DOHH2 (cell line): ENCODE data around the gene CSF1.

Experiments used
- H3F3A ChIP-seq: fragments of 200-600 bp; sonication (generic), shearing (Covaris generic); 2 replicates; pipeline ENCODE4 v1.6.0; 2016; ENCODE audit warnings: antibody characterized with exemption, mild to moderate bottlenecking; ENCODE audit not compliant: control insufficient read depth, insufficient read depth
- H3K27ac ChIP-seq: fragments of 200-600 bp; sonication (generic); 2 replicates; pipeline ENCODE4 v1.5.1; 2014; ENCODE audit warnings: low read depth, mild to moderate bottlenecking, low read length, moderate library complexity
- H3K27me3 ChIP-seq: fragments of 200-600 bp; sonication (generic); 2 replicates; pipeline ENCODE4 v1.6.1; 2014; ENCODE audit warnings: mild to moderate bottlenecking, low read length, mixed read lengths; ENCODE audit not compliant: control insufficient read depth
- H3K36me3 ChIP-seq: fragments of 200-600 bp; sonication (generic); 2 replicates; pipeline ENCODE4 v1.6.1; 2014; ENCODE audit warnings: mild to moderate bottlenecking, low read length, moderate library complexity, mixed read lengths; ENCODE audit not compliant: control insufficient read depth
- H3K4me1 ChIP-seq: fragments of 200-600 bp; sonication (generic); 2 replicates; pipeline ENCODE4 v1.6.1; 2014; ENCODE audit warnings: mild to moderate bottlenecking, low read length, mixed read lengths; ENCODE audit not compliant: control insufficient read depth
- H3K4me2 ChIP-seq: fragments of 200-600 bp; sonication (generic); 2 replicates; pipeline ENCODE4 v1.6.0; 2014; ENCODE audit warnings: mild to moderate bottlenecking, low read length, moderate library complexity
- H3K4me3 ChIP-seq: fragments of 200-600 bp; sonication (generic); 2 replicates; pipeline ENCODE4 v1.5.1; 2014; ENCODE audit warnings: mild to moderate bottlenecking, low read length, mixed read lengths
- H3K79me2 ChIP-seq: fragments of 200-600 bp; sonication (generic); 2 replicates; pipeline ENCODE4 v1.6.1; 2014; ENCODE audit warnings: mild to moderate bottlenecking, low read length, mixed read lengths; ENCODE audit not compliant: control insufficient read depth
- H3K9me2 ChIP-seq: fragments of 200-600 bp; sonication (generic); replicated peaks from 2 replicates; pipeline ENCODE4 v1.6.1; 2014; ENCODE audit warnings: mild to moderate bottlenecking, low read length, mixed read lengths; ENCODE audit not compliant: control insufficient read depth
- H3K9me3 ChIP-seq: fragments of 200-600 bp; sonication (generic); 2 replicates; pipeline ENCODE4 v1.6.1; 2014; ENCODE audit warnings: antibody characterized with exemption, low read length, mixed read lengths; ENCODE audit not compliant: control insufficient read depth, insufficient read depth
- H4K20me1 ChIP-seq: fragments of 200-600 bp; sonication (generic); 2 replicates; pipeline ENCODE4 v1.6.0; 2014; ENCODE audit warnings: low read depth, mild to moderate bottlenecking, antibody characterized with exemption, low read length, moderate library complexity; ENCODE audit not compliant: control insufficient read depth, insufficient read depth
- CTCF ChIP-seq: fragments of 200-600 bp; sonication (generic); IDR thresholded peaks from one replicate; pipeline ENCODE4 v1.5.1; 2014; ENCODE audit warnings: antibody characterized with exemption, mild to moderate bottlenecking, low read depth, low read length; ENCODE audit not compliant: poor library complexity, severe bottlenecking
- EZH2phosphoT487 ChIP-seq: fragments of 200-600 bp; sonication (generic); IDR thresholded peaks from 2 replicates; pipeline ENCODE4 v1.6.1; 2017; ENCODE audit warnings: borderline replicate concordance, mild to moderate bottlenecking, antibody characterized with exemption, low read length, moderate library complexity, mixed read lengths

Gene CSF1

DNA sequence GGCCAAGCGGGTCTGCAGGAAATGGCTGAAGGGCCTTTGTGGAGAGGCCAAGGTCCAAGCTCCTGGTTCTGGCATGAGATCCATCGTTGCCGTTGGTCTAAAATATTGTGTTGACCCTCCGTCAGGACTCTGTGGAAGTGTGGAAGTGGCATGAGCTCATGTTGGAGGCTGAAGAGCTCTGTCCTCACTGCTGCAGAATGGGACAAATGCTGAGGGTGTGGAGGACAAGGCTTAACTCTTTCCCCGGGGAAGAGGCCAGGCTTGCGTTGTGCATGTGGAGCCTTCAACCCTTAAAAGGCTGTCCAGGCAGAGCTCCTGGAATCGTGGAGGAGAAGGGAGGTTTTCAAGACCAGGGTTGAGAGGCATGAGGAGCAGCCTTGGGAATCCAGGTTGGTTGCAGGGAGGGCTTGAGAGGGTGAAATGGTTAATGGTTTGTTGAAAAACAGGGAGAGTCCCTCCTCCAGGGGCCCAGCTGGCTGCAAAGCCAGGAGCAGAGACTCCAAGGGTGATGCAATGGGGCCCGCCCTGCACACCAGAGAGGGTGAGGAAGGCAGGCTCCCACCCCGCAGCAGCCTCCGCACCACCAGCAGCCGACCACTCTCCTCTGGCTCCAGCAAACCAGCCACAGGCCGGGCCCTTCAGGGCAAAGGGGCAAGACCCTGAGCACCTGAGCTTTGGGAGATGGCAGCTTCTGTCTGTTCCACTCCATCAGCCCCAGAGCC, 67.2 kb downstream of the CSF1 start:
- Histone ChIP-seq H4K20me1 (no peaks in the 10 kb centered on the region), H3K4me2 (no peak overlapping the region), H3K36me3 (no peaks in the 10 kb centered on the region), H3K9me2 (no peaks in the 10 kb centered on the region), H3K79me2 (no peaks in the 10 kb centered on the region), H3K4me1 (no peaks in the 10 kb centered on the region), H3F3A (no peaks in the 10 kb centered on the region), H3K4me3 (no peak overlapping the region), H3K27ac (no peak overlapping the region), H3K9me3 (no peaks in the 10 kb centered on the region), H3K27me3 (peaks cover 30% of the 10 kb centered on the region)
- TF ChIP-seq CTCF (no peak), EZH2phosphoT487 (no peak)

DNA sequence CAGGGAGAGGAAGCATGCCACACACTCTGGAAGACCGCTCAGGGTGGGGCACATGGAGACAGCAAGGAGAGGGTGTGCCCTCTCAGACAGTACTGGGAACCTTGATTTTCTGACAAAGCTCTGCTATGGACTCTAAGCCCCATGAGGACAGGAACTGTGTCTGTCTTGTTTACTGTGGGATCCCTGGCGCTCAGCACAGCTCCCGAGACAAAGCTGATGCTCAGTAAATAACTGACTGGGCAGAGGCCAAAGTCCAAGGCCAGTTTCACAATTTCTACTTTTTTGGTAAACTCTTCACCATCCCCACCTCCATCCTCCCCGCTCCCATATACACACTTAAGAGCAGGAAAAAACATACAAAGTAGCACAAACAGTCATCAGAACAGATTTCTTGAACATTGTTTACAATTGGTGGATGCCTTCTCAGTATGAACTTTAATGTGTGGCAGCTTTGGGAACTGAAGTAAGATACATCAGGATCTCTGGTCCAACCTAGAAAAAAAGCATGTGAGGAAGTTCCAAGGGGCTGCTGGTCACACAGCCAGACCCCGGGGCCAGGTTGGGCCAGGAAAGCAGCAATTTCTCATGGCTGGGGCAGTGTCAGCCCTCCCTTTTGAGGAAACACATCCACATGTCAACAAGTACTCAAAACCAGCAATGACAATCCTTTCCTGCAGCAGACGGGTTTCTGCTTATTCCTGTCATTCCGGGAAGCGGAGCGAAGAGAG, 68.3 kb downstream of the CSF1 start:
- peaks cover 2% of the 10 kb centered on the region for H3K4me1 ChIP-seq
- TF ChIP-seq CTCF (no peak), EZH2phosphoT487 (no peak)
- no peaks in the 10 kb centered on the region for H3K9me3 ChIP-seq
- H3K27me3 ChIP-seq = peaks cover 26% of the 10 kb centered on the region
- H3K36me3 ChIP-seq = no peaks in the 10 kb centered on the region
- no peak overlapping the region for H3K4me2 ChIP-seq
- H3K79me2 ChIP-seq = no peaks in the 10 kb centered on the region
- no peaks in the 10 kb centered on the region for H3F3A ChIP-seq
- H3K9me2 ChIP-seq = no peaks in the 10 kb centered on the region
- no peak overlapping the region for H3K4me3 ChIP-seq
- no peaks in the 10 kb centered on the region for H4K20me1 ChIP-seq
- no peak overlapping the region for H3K27ac ChIP-seq

DNA sequence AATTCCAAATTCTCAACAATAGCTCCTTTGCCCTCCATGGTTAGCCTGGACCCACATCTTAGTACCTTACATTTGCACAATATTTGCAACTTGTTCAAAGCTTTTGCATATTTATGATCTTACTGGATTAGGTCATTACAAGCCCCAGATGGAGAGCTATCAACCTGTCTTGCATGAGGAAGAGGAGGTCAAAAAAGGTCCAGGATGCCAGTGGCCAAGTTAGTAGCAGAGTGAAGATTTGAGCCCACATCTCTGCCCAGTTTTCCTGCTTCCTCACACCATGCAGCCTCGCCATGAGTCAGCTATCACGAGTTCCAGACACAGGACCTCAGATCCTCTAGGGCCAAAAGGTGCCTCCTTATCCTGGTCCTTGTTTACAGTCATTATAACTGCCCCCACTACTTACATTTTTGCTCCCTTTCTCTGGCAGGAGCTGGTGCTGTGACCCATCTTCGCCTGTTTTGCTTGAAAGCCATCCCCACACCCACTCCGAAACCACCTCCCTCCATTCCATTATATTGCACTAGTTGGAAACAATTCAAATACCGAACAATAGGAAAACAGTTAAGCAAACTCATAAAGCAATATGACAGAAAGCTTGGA, 68.9 kb downstream of the CSF1 start:
- no peaks in the 10 kb centered on the region for H4K20me1 ChIP-seq
- H3K4me2 ChIP-seq = no peak overlapping the region
- H3K27ac ChIP-seq = no peak overlapping the region
- no peaks in the 10 kb centered on the region for H3K9me3 ChIP-seq
- no peak overlapping the region for H3K4me3 ChIP-seq
- H3K79me2 ChIP-seq = no peaks in the 10 kb centered on the region
- H3F3A ChIP-seq = no peaks in the 10 kb centered on the region
- H3K9me2 ChIP-seq = no peaks in the 10 kb centered on the region
- no peak for TF ChIP-seq EZH2phosphoT487
- TF ChIP-seq CTCF = no peak
- H3K4me1 ChIP-seq = peaks cover 7% of the 10 kb centered on the region
- peaks cover 21% of the 10 kb centered on the region for H3K27me3 ChIP-seq
- H3K36me3 ChIP-seq = no peaks in the 10 kb centered on the region
